ENCODE data around the gene SLC41A1. TPM values are rescaled to one million over a fixed set of nuclear protein-coding genes. Genes with fewer than 3 reads are reported as not detected.

Gene SLC41A1
- total RNA-seq, 1 donor from 2014 or later = 19.4 TPM

GRCh38 chr1:205744403-205744802, 68.6 kb downstream of the SLC41A1 start:
- Mint-ChIP-seq H3K4me1 (peaks cover 55% of the 10 kb centered on the region), H3K9me3 (no peaks in the 10 kb centered on the region), H3K4me3 (no peak overlapping the region), H3K27ac (no peak overlapping the region), H3K36me3 (no peaks in the 10 kb centered on the region), H3K27me3 (ENCODE audit: low read depth) (no peaks in the 10 kb centered on the region)
- no peak for TF ChIP-seq CTCF (IDR thresholded peaks at IDR 0.05; ENCODE audit: unreplicated experiment)
- DNase-seq (ENCODE audit: low spot score in 2 of 2, unreplicated experiment in 2 of 2) = no peak

DNA sequence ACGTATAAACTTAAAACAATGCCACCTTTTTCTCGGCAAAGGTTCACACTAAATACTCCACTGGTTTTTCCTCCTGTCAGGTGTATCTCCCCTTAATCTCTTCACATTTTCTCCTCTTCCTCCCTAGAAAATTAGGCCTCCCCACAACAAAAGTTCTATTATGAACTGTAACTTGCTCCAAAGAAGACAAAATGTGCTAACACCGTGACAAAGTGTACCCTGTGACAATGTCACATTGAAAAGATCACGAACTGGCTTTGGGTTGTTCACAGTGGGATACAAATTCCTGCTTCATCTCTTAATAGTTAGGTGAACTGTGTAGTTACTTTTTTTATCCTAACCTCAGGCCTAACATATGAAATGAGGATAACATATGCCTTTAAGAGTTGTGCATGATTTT, 69.0 kb downstream of the SLC41A1 start:
- Mint-ChIP-seq H3K9me3 (no peaks in the 10 kb centered on the region), H3K4me3 (no peak overlapping the region), H3K36me3 (no peaks in the 10 kb centered on the region), H3K4me1 (peaks cover 55% of the 10 kb centered on the region), H3K27ac (peak overlapping the region; percentile 8), H3K27me3 (ENCODE audit: low read depth) (no peaks in the 10 kb centered on the region)
- no peak for TF ChIP-seq CTCF (IDR thresholded peaks at IDR 0.05; ENCODE audit: unreplicated experiment)
- no peak for DNase-seq (ENCODE audit: low spot score in 2 of 2, unreplicated experiment in 2 of 2)

DNA sequence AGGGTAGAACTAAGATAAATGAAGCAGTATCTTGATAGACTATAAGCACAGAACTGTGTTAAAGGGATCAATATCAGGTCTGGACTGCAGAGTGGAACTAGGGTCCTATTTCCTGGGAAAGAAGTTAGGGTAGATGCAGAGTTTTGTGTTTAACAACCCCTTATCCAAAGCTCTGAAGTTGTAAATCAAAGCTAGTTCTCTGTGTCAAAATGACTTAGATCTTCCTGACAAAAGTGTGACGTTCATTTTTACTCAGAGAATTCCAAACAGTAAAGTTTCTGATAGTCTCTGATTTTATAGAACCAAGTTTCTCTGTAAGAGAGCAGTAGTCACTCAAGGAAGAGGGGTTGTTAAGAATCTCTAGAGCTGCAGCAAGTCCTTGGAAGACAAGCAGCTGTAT, 71.3 kb downstream of the SLC41A1 start:
- H3K4me1 Mint-ChIP-seq = peaks cover 40% of the 10 kb centered on the region
- no peak overlapping the region for H3K4me3 Mint-ChIP-seq
- TF ChIP-seq CTCF (IDR thresholded peaks at IDR 0.05; ENCODE audit: unreplicated experiment) = no peak
- H3K36me3 Mint-ChIP-seq = peaks cover 4% of the 10 kb centered on the region
- H3K27ac Mint-ChIP-seq = peak overlapping the region; percentile 68
- H3K9me3 Mint-ChIP-seq = no peaks in the 10 kb centered on the region
- H3K27me3 Mint-ChIP-seq (ENCODE audit: low read depth) = no peaks in the 10 kb centered on the region
- DNase-seq (ENCODE audit: low spot score in 2 of 2, unreplicated experiment in 2 of 2) = no peak

GRCh38 chr1:205739348-205740160, 73.4 kb downstream of the SLC41A1 start:
- H3K27ac Mint-ChIP-seq = no peak overlapping the region
- H3K27me3 Mint-ChIP-seq (ENCODE audit: low read depth) = no peaks in the 10 kb centered on the region
- H3K9me3 Mint-ChIP-seq = no peaks in the 10 kb centered on the region
- DNase-seq (ENCODE audit: low spot score in 2 of 2, unreplicated experiment in 2 of 2) = no peak
- H3K4me1 Mint-ChIP-seq = peaks cover 23% of the 10 kb centered on the region
- peaks cover 7% of the 10 kb centered on the region for H3K36me3 Mint-ChIP-seq
- TF ChIP-seq CTCF (IDR thresholded peaks at IDR 0.05; ENCODE audit: unreplicated experiment) = no peak
- no peak overlapping the region for H3K4me3 Mint-ChIP-seq

Other genes with a start within 250 kb of the SLC41A1 start
- 32.2 to 36.8 TPM (median 34.8 TPM) in 3 replicates for gene ELK4, start 181.2 kb downstream of the SLC41A1 start, total RNA-seq
- 7.0 to 7.5 TPM (median 7.1 TPM) in 3 replicates for gene SLC45A3, start 132.7 kb downstream of the SLC41A1 start, total RNA-seq
- gene NUCKS1, start 63.0 kb downstream of the SLC41A1 start, total RNA-seq = 280 to 304 TPM (median 289 TPM) in 3 replicates
- gene RAB29, start 37.7 kb downstream of the SLC41A1 start, total RNA-seq = 8.7 to 10.4 TPM (median 8.7 TPM) in 3 replicates
- gene PM20D1, start 36.9 kb upstream of the SLC41A1 start, total RNA-seq = not detected in 3 replicates
- not detected in 3 replicates for gene SLC26A9, start 130.3 kb upstream of the SLC41A1 start, total RNA-seq
- 1.3 to 1.5 TPM (median 1.4 TPM) in 3 replicates for gene RAB7B, start 190.2 kb upstream of the SLC41A1 start, total RNA-seq
- 0.16 TPM in 1 of 3 replicates, not detected in the others for gene CTSE, start 210.7 kb upstream of the SLC41A1 start, total RNA-seq
- not detected in 3 replicates for gene RHEX, start 240.0 kb upstream of the SLC41A1 start, total RNA-seq

All from mesothelial cell of epicardium (in vitro differentiated cells).